ENCODE measurements around the gene KIF14.

GRCh38 chr1:200642481-200642880 is 21.9 kb upstream of the KIF14 start:
- TF ChIP-seq, protein P1, sequence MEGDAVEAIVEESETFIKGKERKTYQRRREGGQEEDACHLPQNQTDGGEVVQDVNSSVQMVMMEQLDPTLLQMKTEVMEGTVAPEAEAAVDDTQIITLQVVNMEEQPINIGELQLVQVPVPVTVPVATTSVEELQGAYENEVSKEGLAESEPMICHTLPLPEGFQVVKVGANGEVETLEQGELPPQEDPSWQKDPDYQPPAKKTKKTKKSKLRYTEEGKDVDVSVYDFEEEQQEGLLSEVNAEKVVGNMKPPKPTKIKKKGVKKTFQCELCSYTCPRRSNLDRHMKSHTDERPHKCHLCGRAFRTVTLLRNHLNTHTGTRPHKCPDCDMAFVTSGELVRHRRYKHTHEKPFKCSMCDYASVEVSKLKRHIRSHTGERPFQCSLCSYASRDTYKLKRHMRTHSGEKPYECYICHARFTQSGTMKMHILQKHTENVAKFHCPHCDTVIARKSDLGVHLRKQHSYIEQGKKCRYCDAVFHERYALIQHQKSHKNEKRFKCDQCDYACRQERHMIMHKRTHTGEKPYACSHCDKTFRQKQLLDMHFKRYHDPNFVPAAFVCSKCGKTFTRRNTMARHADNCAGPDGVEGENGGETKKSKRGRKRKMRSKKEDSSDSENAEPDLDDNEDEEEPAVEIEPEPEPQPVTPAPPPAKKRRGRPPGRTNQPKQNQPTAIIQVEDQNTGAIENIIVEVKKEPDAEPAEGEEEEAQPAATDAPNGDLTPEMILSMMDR (IDR thresholded peaks at IDR 0.05; ENCODE audit: low read depth, low read length), result no peak
- no peak for TF ChIP-seq EZH2phosphoT487 (IDR thresholded peaks at IDR 0.05; ENCODE audit: low read depth)

All from OCI-LY3 (cell line).